Muscle of leg (tissue), 16 donors: ENCODE results near the gene UGT2A3. TPM values are rescaled to one million over a fixed set of nuclear protein-coding genes. Genes with fewer than 3 reads are reported as not detected.
"Not testable (repeated sequence)": the region's sequence is repeated elsewhere in the genome, so short reads cannot be mapped to it uniquely, and the experiment has no call there.

Source experiments
- DNase-seq: peaks from one replicate; pipeline ENCODE4 v3.0.0; 2013
- H3K27ac ChIP-seq: one replicate; pipeline ENCODE4 v1.5.1; 2013; ENCODE audit warnings: mild to moderate bottlenecking, low read length, control low read depth
- H3K27me3 ChIP-seq: one replicate; pipeline ENCODE4 v1.6.1; 2013; ENCODE audit warnings: low read length; ENCODE audit not compliant: control insufficient read depth, insufficient read depth
- H3K36me3 ChIP-seq: one replicate; pipeline ENCODE4 v1.6.1; 2013; ENCODE audit warnings: low read length; ENCODE audit not compliant: control insufficient read depth, insufficient read depth
- H3K4me1 ChIP-seq: one replicate; pipeline ENCODE4 v1.6.1; 2013; ENCODE audit warnings: low read length; ENCODE audit not compliant: control insufficient read depth, insufficient read depth
- H3K4me3 ChIP-seq: one replicate; pipeline ENCODE4 v1.5.1; 2013; ENCODE audit warnings: low read length, control low read depth
- H3K9me3 ChIP-seq: replicated peaks from 2 replicates; pipeline ENCODE4 v1.6.1; 2013; ENCODE audit warnings: low read depth, low read length; ENCODE audit not compliant: control insufficient read depth
- WGBS: methylation state at CpG from one replicate; pipeline ENCODE4 v1.1.5; 2013; ENCODE audit warnings: missing lambda C conversion rate; ENCODE audit not compliant: insufficient coverage; 5-methylcytosine and 5-hydroxymethylcytosine counted together
- long read RNA-seq, 11 donors: transcript quantifications; one replicate each; lab custom pipeline, GENCODE V29; 2026
- polyA plus RNA-seq, 8 donors: library from polyadenylated mRNA; unstranded; fragments of 120-200 nt; gene quantifications; one replicate each; pipeline versions ENCODE4 v1.2.1 to v1.2.3, GENCODE V29; 2013; ENCODE audit warnings: inconsistent platforms in 1 of 8, low replicate concordance in 1 of 8; ENCODE audit not compliant: insufficient read length in 8 of 8, insufficient read depth in 1 of 8
- total RNA-seq: library from RNA; stranded (reverse); fragments of 120-200 nt; gene quantifications from one replicate; pipeline ENCODE4 v1.2.4, GENCODE V29; 2013

UGT2A3 gene
- total RNA-seq (not detected), polyA plus RNA-seq (10 to 100 TPM in 1 of 8 donors, 1 to 10 TPM in 1, under 1 TPM in 3, not detected in 3; 0.07 to 19.6 (median 0.12) TPM)
- long read RNA-seq, donor 1: 0 reads
- long read RNA-seq, donor 2: 0 reads
- long read RNA-seq, donor 3: 0 reads
- long read RNA-seq, donor 4, partial matches to known transcripts: 0 of 1 reads
- long read RNA-seq, donor 4, other reads (novel, unspliced or antisense): 0 of 1 reads
- long read RNA-seq, donor 5: 0 reads
- long read RNA-seq, donor 6: 0 reads
- long read RNA-seq, donor 7: 0 reads
- long read RNA-seq, donor 8: 0 reads
- long read RNA-seq, donor 9: 0 reads
- long read RNA-seq, donor 10: 0 reads
- long read RNA-seq, donor 11: 0 reads

GRCh38 chr4:68951078-68951805 is at the start of gene UGT2A3:
TSS of gene UGT2A3 (minus strand) at chr4:68951804. CDS start at chr4:68951760, 44 bp downstream.
- no peak within 1 kb of the TSS for H3K4me3 ChIP-seq
- no peaks in the 10 kb centered on the region for H3K36me3 ChIP-seq
- no peaks in the 10 kb centered on the region for H3K9me3 ChIP-seq
- H3K27ac ChIP-seq: no peak within 1 kb of the TSS
- no peaks in the 10 kb centered on the region for H3K4me1 ChIP-seq
- DNase-seq: no peak
- 82% methylated on average over 2 of the region's 5 CpGs for WGBS
- no peaks in the 10 kb centered on the region for H3K27me3 ChIP-seq

- Histone ChIP-seq H3K27ac (no peak overlapping the region), H3K36me3 (no peaks in the 10 kb centered on the region), H3K27me3 (no peaks in the 10 kb centered on the region), H3K9me3 (no peaks in the 10 kb centered on the region), H3K4me3 (no peak overlapping the region), H3K4me1 (no peaks in the 10 kb centered on the region)
- DNase-seq: peak; percentile 32
- WGBS: 73% methylated on average over 2 of the region's 3 CpGs
Observed at GRCh38 chr4:68997040-68997439, 45.4 kb upstream of the UGT2A3 start.

- Histone ChIP-seq H3K36me3 (no peaks in the 10 kb centered on the region), H3K4me3 (no peak overlapping the region), H3K4me1 (no peaks in the 10 kb centered on the region), H3K9me3 (no peaks in the 10 kb centered on the region), H3K27me3 (no peaks in the 10 kb centered on the region), H3K27ac (no peak overlapping the region)
- no peak for DNase-seq
- no CpG with 5 or more reads among the region's 2 CpGs for WGBS
Observed at GRCh38 chr4:68995292-68995691, 43.7 kb upstream of the UGT2A3 start.

- no peaks in the 10 kb centered on the region for H3K36me3 ChIP-seq
- no peaks in the 10 kb centered on the region for H3K9me3 ChIP-seq
- no peaks in the 10 kb centered on the region for H3K4me1 ChIP-seq
- DNase-seq: no peak
- no peak overlapping the region for H3K4me3 ChIP-seq
- H3K27ac ChIP-seq: no peak overlapping the region
- H3K27me3 ChIP-seq: no peaks in the 10 kb centered on the region
- WGBS: no CpG with 5 or more reads among the region's 2 CpGs
Observed at GRCh38 chr4:68987007-68987406, 35.4 kb upstream of the UGT2A3 start.

GRCh38 chr4:68985442-68985841 is 33.8 kb upstream of the UGT2A3 start:
- Histone ChIP-seq H3K4me1 (no peaks in the 10 kb centered on the region), H3K36me3 (no peaks in the 10 kb centered on the region), H3K9me3 (no peaks in the 10 kb centered on the region), H3K27me3 (no peaks in the 10 kb centered on the region), H3K4me3 (no peak overlapping the region), H3K27ac (no peak overlapping the region)
- WGBS: no CpG with 5 or more reads among the region's 1 CpG
- no peak for DNase-seq

GRCh38 chr4:68984947-68985346 is 33.3 kb upstream of the UGT2A3 start:
- Histone ChIP-seq H3K27ac (no peak overlapping the region), H3K27me3 (no peaks in the 10 kb centered on the region), H3K36me3 (no peaks in the 10 kb centered on the region), H3K4me3 (no peak overlapping the region), H3K4me1 (no peaks in the 10 kb centered on the region), H3K9me3 (no peaks in the 10 kb centered on the region)
- no CpG with 5 or more reads among the region's 2 CpGs for WGBS
- no peak for DNase-seq

- Histone ChIP-seq H3K4me3 (no peak overlapping the region), H3K27me3 (no peaks in the 10 kb centered on the region), H3K4me1 (no peaks in the 10 kb centered on the region), H3K36me3 (no peaks in the 10 kb centered on the region), H3K9me3 (no peaks in the 10 kb centered on the region), H3K27ac (no peak overlapping the region)
- DNase-seq: no peak
- 50% methylated on average over 1 of the region's 2 CpGs for WGBS
Observed at GRCh38 chr4:68963374-68963773, 11.8 kb upstream of the UGT2A3 start.

GRCh38 chr4:68962868-68963267 is 11.3 kb upstream of the UGT2A3 start:
- H3K27me3 ChIP-seq: no peaks in the 10 kb centered on the region
- no peak overlapping the region for H3K27ac ChIP-seq
- no peak overlapping the region for H3K4me3 ChIP-seq
- no peaks in the 10 kb centered on the region for H3K4me1 ChIP-seq
- no peaks in the 10 kb centered on the region for H3K36me3 ChIP-seq
- no peak for DNase-seq
- H3K9me3 ChIP-seq: no peaks in the 10 kb centered on the region
- no CpG with 5 or more reads among the region's 1 CpG for WGBS

- Histone ChIP-seq H3K27me3 (no peaks in the 10 kb centered on the region), H3K27ac (no peak overlapping the region), H3K4me3 (no peak overlapping the region), H3K9me3 (no peaks in the 10 kb centered on the region), H3K4me1 (no peaks in the 10 kb centered on the region), H3K36me3 (no peaks in the 10 kb centered on the region)
- no CpG with 5 or more reads among the region's 2 CpGs for WGBS
- no peak for DNase-seq
Observed at GRCh38 chr4:68960294-68961163, 8.9 kb upstream of the UGT2A3 start.

GRCh38 chr4:68959085-68959484 is 7.5 kb upstream of the UGT2A3 start:
- H3K9me3 ChIP-seq, H3K27me3 ChIP-seq, DNase-seq, H3K27ac ChIP-seq, H3K4me1 ChIP-seq, H3K36me3 ChIP-seq, H3K4me3 ChIP-seq: not testable (repeated sequence)
- no CpG with 5 or more reads among the region's 2 CpGs for WGBS
